ENCODE measurements around the gene PITPNM1. TPM values are rescaled to one million over a fixed set of nuclear protein-coding genes. Genes with fewer than 3 reads are reported as not detected.

PITPNM1 gene
- total and polyA plus RNA-seq, 2 of the 13 experiments (the other 11 are each of a cell fraction or from before 2014, with no cell fraction given) = 8.2 to 8.5 TPM

- Histone ChIP-seq H4K20me1 (ENCODE audit: insufficient read depth, low read length) (no peaks in the 10 kb centered on the region), H3K4me2 (ENCODE audit: low read depth, low read length) (peak overlapping the region; percentile 95), H3K27me3 (ENCODE audit: control insufficient read depth in 1 of 2, insufficient read depth in 2 of 2, low read length in 2 of 2) (no peaks in the 10 kb centered on the region), H3K9ac (ENCODE audit: insufficient read depth, low read depth, low read length) (no peak overlapping the region), H3K4me1 (ENCODE audit: insufficient read depth, low read length) (peaks cover 29% of the 10 kb centered on the region), H3K36me3 (replicated peaks in 1 of 2; ENCODE audit: control insufficient read depth in 1 of 2, insufficient read depth in 2 of 2, low read length in 2 of 2) (no peaks in the 10 kb centered on the region; a peak in 1 of 5 replicates), H3K4me3 (replicated peaks in 1 of 3; ENCODE audit: insufficient read depth in 1 of 3, low read depth in 2 of 3, low read length in 3 of 3) (peak overlapping the region; percentile 54 to 91 (median 82); a peak in 3 of 6 replicates), H3K9me3 (ENCODE audit: low read length) (no peaks in the 10 kb centered on the region), H3K27ac (ENCODE audit: extremely low read length, insufficient read depth, low read length) (no peak overlapping the region), H2AFZ (ENCODE audit: low read length) (no peak overlapping the region), H3K79me2 (ENCODE audit: insufficient read depth, low read length) (peaks cover 10% of the 10 kb centered on the region)
- BruUV-seq (replicated peaks) = no TSS peak
- in situ Hi-C loops (cut with HindIII; ENCODE audit: extremely low pct_ligation_motif_present, low pct_unique_long_range_greater_than_20kb) = no loop called here
- ChIA-PET POLR2A (no interaction called here), CTCF (ENCODE audit: low intra/inter-chr PET ratio, low total read pairs) (no interaction called here)
- FAIRE-seq (no peak), DNase-seq (ENCODE audit: low spot score) (no peak), ATAC-seq (no peak)
- 92% methylated on average over 13 of the region's 19 CpGs for WGBS (ENCODE audit: low lambda C conversion rate)
- TF ChIP-seq TMF1 (CRISPR knock-in tag; IDR thresholded peaks at IDR 0.05; ENCODE audit: low read depth) (no peak), ZNF451 (CRISPR knock-in tag; IDR thresholded peaks at IDR 0.05) (no peak), ZNF282 (IDR thresholded peaks at IDR 0.05; ENCODE audit: partially characterized antibody) (no peak), SETDB1 (CRISPR knock-in tag; IDR thresholded peaks at IDR 0.05; ENCODE audit: borderline replicate concordance) (no peak), SRY (CRISPR knock-in tag; IDR thresholded peaks at IDR 0.05) (no peak), FOXA1 (IDR thresholded peaks at IDR 0.05) (no peak), FOXA1 (CRISPR knock-in tag; IDR thresholded peaks at IDR 0.05) (no peak), SOX5 (CRISPR knock-in tag; IDR thresholded peaks at IDR 0.05; ENCODE audit: borderline replicate concordance) (no peak), SP1 (IDR thresholded peaks at IDR 0.05) (no peak), SP1 (CRISPR knock-in tag; IDR thresholded peaks at IDR 0.05) (no peak), FOXA3 (CRISPR knock-in tag; IDR thresholded peaks at IDR 0.05) (no peak), ZNF569 (CRISPR knock-in tag; IDR thresholded peaks at IDR 0.05; ENCODE audit: borderline replicate concordance) (no peak), FOXK1 (CRISPR knock-in tag; IDR thresholded peaks at IDR 0.05; ENCODE audit: borderline replicate concordance, low read depth) (no peak), ZC3H13 (CRISPR knock-in tag; IDR thresholded peaks at IDR 0.05) (no peak), ZNF549 (CRISPR knock-in tag; IDR thresholded peaks at IDR 0.05) (no peak), PHF8 (CRISPR knock-in tag; IDR thresholded peaks at IDR 0.05) (no peak), SALL2 (CRISPR knock-in tag; IDR thresholded peaks at IDR 0.05) (no peak), FOXM1 (CRISPR knock-in tag; IDR thresholded peaks at IDR 0.05) (no peak), RORA (CRISPR knock-in tag; IDR thresholded peaks at IDR 0.05) (no peak)
- intact Hi-C loops (cut with micrococcal nuclease; ENCODE audit: unreplicated experiment) = no loop called here
Observed at GRCh38 chr11:67503119-67504004, 1.8 kb downstream of the PITPNM1 start.

All from HepG2 (cell line).